HepG2 (cell line): Measurements from ENCODE around the gene HBA1.

Source experiments
- CBX2 ChIP-seq, 2 experiments: fragments of 200-600 bp in 1 of 2; sonication (generic); formaldehyde crosslinking in 1 of 2; IDR thresholded peaks; 2 replicates each; pipeline versions ENCODE4 v1.7.0 to v1.8.1; 2018 to 2022; ENCODE audit warnings: low read depth in 2 of 2, low read length in 1 of 2, mild to moderate bottlenecking in 1 of 2, missing genetic modification reagents in 1 of 2
- FOXA3 ChIP-seq: IDR thresholded peaks from 2 replicates; pipeline ENCODE4 v1.6.1; 2016; ENCODE audit warnings: missing genetic modification reagents, missing compliant biosample characterization
- HCFC1 ChIP-seq: fragments of 150-350 bp; IDR thresholded peaks from 2 replicates; pipeline ENCODE4 v1.6.1; 2014; ENCODE audit warnings: low read depth, low read length
- JUN ChIP-seq: sonication (generic); formaldehyde crosslinking; IDR thresholded peaks from 2 replicates; pipeline ENCODE4 v1.4.0; 2020; ENCODE audit warnings: mild to moderate bottlenecking, missing genetic modification reagents
- MXI1 ChIP-seq: IDR thresholded peaks from 3 replicates; pipeline ENCODE4 v1.6.1; 2012; ENCODE audit warnings: low read depth, low read length, inconsistent platforms, borderline replicate concordance
- SMARCC2 ChIP-seq: fragments of 450-650 bp; IDR thresholded peaks from 2 replicates; pipeline ENCODE4 v1.6.1; 2017; ENCODE audit warnings: antibody characterized with exemption, mild to moderate bottlenecking
- SRF ChIP-seq: IDR thresholded peaks from 2 replicates; pipeline ENCODE4 v1.6.1; 2011; ENCODE audit warnings: mild to moderate bottlenecking, low read depth, low read length, moderate library complexity
- STAG1 ChIP-seq: sonication (generic); formaldehyde crosslinking; IDR thresholded peaks from 2 replicates; pipeline ENCODE4 v1.4.0; 2020; ENCODE audit warnings: missing genetic modification reagents
- ZNF672 ChIP-seq: sonication (generic); formaldehyde crosslinking; IDR thresholded peaks from 2 replicates; pipeline ENCODE4 v1.8.1; 2022; ENCODE audit warnings: missing genetic modification reagents
- TF ChIP-seq, protein P1 (sequence below): sonication (generic); formaldehyde crosslinking; IDR thresholded peaks from 2 replicates; pipeline ENCODE4 v1.4.0; 2020; ENCODE audit warnings: missing genetic modification reagents
- TF ChIP-seq, protein P2 (sequence below): sonication (generic); formaldehyde crosslinking; IDR thresholded peaks from 2 replicates; pipeline ENCODE4 v1.8.0; 2022; ENCODE audit warnings: missing genetic modification reagents, mild to moderate bottlenecking, moderate library complexity, borderline replicate concordance

DNA sequence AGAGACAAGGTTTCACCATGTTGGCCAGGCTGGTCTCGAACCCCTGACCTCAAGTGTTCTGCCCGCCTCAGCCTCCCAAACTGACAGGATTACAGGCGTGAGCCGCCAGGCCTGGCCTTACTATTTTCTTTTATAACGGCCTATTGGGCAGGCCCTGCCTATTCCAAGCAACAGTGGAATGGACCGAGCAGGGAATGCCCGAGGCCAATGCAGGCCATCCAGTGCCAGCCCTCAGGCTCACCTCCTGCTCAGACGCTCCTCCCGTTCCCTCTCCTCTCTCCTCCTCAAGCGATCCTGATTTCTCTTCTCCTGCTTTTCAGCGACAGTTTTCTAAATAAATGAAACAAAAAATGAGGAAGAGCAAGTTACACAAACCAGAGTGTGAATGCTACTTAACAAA is 16.2 kb downstream of the HBA1 start:
- TF ChIP-seq HCFC1 (no peak), MXI1 (no peak), SMARCC2 (no peak), ZNF672 (CRISPR knock-in tag) (no peak), JUN (no peak), SRF (no peak), FOXA3 (no peak), CBX2 (IDR thresholded peaks at IDR 0.05; ENCODE audit: low read depth, low read length) (no peak), CBX2 (CRISPR knock-in tag; IDR thresholded peaks at IDR 0.05; ENCODE audit: low read depth) (no peak), STAG1 (CRISPR knock-in tag) (no peak)
- TF ChIP-seq, protein P1, sequence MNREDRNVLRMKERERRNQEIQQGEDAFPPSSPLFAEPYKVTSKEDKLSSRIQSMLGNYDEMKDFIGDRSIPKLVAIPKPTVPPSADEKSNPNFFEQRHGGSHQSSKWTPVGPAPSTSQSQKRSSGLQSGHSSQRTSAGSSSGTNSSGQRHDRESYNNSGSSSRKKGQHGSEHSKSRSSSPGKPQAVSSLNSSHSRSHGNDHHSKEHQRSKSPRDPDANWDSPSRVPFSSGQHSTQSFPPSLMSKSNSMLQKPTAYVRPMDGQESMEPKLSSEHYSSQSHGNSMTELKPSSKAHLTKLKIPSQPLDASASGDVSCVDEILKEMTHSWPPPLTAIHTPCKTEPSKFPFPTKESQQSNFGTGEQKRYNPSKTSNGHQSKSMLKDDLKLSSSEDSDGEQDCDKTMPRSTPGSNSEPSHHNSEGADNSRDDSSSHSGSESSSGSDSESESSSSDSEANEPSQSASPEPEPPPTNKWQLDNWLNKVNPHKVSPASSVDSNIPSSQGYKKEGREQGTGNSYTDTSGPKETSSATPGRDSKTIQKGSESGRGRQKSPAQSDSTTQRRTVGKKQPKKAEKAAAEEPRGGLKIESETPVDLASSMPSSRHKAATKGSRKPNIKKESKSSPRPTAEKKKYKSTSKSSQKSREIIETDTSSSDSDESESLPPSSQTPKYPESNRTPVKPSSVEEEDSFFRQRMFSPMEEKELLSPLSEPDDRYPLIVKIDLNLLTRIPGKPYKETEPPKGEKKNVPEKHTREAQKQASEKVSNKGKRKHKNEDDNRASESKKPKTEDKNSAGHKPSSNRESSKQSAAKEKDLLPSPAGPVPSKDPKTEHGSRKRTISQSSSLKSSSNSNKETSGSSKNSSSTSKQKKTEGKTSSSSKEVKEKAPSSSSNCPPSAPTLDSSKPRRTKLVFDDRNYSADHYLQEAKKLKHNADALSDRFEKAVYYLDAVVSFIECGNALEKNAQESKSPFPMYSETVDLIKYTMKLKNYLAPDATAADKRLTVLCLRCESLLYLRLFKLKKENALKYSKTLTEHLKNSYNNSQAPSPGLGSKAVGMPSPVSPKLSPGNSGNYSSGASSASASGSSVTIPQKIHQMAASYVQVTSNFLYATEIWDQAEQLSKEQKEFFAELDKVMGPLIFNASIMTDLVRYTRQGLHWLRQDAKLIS = no peak
- TF ChIP-seq, protein P2, sequence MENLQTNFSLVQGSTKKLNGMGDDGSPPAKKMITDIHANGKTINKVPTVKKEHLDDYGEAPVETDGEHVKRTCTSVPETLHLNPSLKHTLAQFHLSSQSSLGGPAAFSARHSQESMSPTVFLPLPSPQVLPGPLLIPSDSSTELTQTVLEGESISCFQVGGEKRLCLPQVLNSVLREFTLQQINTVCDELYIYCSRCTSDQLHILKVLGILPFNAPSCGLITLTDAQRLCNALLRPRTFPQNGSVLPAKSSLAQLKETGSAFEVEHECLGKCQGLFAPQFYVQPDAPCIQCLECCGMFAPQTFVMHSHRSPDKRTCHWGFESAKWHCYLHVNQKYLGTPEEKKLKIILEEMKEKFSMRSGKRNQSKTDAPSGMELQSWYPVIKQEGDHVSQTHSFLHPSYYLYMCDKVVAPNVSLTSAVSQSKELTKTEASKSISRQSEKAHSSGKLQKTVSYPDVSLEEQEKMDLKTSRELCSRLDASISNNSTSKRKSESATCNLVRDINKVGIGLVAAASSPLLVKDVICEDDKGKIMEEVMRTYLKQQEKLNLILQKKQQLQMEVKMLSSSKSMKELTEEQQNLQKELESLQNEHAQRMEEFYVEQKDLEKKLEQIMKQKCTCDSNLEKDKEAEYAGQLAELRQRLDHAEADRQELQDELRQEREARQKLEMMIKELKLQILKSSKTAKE (CRISPR knock-in tag) = no peak
